K562 treated with DMSO at 1 percent for 48 hours (cell line): ENCODE measurements around the gene FAM210A. TPM values are rescaled to one million over a fixed set of nuclear protein-coding genes. Genes with fewer than 3 reads are reported as not detected.

ENCODE experiments used
- total RNA-seq: library from RNA; unstranded; fragments of 300-600 nt; gene quantifications from 2 replicates; pipeline ENCODE4 v1.2.3, GENCODE V29; 2022; ENCODE audit warnings: low replicate concordance; ENCODE audit errors: extremely low read depth

Gene FAM210A
- not detected in 2 replicates for total RNA-seq

DNA sequence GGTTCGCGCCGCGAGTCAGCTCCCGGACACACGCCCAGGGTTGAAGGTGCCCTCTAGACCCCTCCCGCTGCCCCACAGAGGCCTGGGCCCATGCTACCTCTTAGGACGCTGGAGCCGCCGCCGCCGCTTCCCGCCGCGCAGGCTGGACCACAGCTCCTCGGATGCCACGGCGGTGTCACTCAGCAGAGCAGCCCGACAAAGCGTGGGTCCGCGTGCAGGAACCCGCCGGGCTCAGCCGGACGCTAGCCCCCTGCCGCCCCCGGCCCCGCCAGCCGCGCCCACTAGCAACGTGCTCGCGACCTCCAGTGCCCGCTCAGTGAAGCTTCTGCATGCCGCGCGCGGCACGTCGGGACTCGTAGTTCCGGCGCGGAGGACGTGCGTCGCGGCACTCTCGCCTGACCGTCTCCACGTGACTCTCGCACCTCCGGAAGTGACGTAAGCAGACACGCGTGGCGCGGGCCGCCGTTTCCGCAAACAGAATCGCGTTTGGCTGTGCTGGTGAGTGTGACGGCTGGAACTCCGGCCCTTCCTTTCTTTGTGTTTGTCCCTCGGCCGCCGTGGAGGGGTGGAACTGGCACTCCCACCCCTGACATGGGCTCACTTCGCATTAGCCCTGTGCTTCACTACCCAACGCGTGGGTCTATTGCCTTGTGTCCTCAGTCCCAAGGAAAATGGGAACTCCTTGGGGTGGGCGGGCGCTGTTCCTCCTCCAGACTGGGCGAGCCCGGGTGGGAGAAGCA lies at the start of gene FAM210A, which contains the start of gene RNMT:
Gene FAM210A (minus strand): TSS at position 327 of the 740 bp plus-strand sequence. CDS start 44,481 bp downstream, outside the sequence.
Gene RNMT (plus strand): TSS at position 442 of the 740 bp plus-strand sequence. CDS start 4,845 bp downstream, outside the sequence.

Other genes starting within 250 kb of the FAM210A start
- not detected in 2 replicates for gene RNMT, start 115 bp upstream of the FAM210A start, total RNA-seq
- not detected in 2 replicates for gene MC5R, start 97.6 kb upstream of the FAM210A start, total RNA-seq
- gene MC2R, start 189.0 kb upstream of the FAM210A start, total RNA-seq, result not detected in 2 replicates